NOMO-1 treated with dmso at 0.1 percent for 144 hours (cell line): ENCODE measurements around the gene AMMECR1.
"Not testable (repeated sequence)": the region's sequence is repeated elsewhere in the genome, so short reads cannot be mapped to it uniquely, and the experiment has no call there.

ENCODE experiments used
- DNase-seq: peaks from one replicate; lab custom pipeline; 2025; ENCODE audit not compliant: unreplicated experiment; lab: John Stamatoyannopoulos, UW

Gene AMMECR1

GRCh38 chrX:110173192-110174175, 144.4 kb downstream of the AMMECR1 start:
- DNase-seq, result no peak

GRCh38 chrX:110172215-110172614, 145.7 kb downstream of the AMMECR1 start:
- peak; percentile 75 for DNase-seq

- no peak for DNase-seq
Observed at GRCh38 chrX:110171442-110171841, 146.4 kb downstream of the AMMECR1 start.

GRCh38 chrX:110170029-110170428, 147.9 kb downstream of the AMMECR1 start:
- DNase-seq, result no peak

GRCh38 chrX:110168585-110168984, 149.3 kb downstream of the AMMECR1 start:
- DNase-seq, result no peak

GRCh38 chrX:110167952-110168451, 149.9 kb downstream of the AMMECR1 start:
- no peak for DNase-seq

- DNase-seq, result no peak
Observed at GRCh38 chrX:110163488-110163887, 154.4 kb downstream of the AMMECR1 start.

GRCh38 chrX:110162867-110163266, 155.0 kb downstream of the AMMECR1 start:
- DNase-seq, result no peak

GRCh38 chrX:110162131-110162530, 155.8 kb downstream of the AMMECR1 start:
- DNase-seq, result no peak

GRCh38 chrX:110161361-110161686, 156.6 kb downstream of the AMMECR1 start:
- no peak for DNase-seq

GRCh38 chrX:110159865-110160264, 158.0 kb downstream of the AMMECR1 start:
- no peak for DNase-seq

- peak; percentile 13 for DNase-seq
Observed at GRCh38 chrX:110159235-110159634, 158.7 kb downstream of the AMMECR1 start.

- DNase-seq, result no peak
Observed at GRCh38 chrX:110157444-110157843, 160.4 kb downstream of the AMMECR1 start.

- no peak for DNase-seq
Observed at GRCh38 chrX:110156167-110156754, 161.6 kb downstream of the AMMECR1 start.

- DNase-seq, result no peak
Observed at GRCh38 chrX:110155759-110156158, 162.1 kb downstream of the AMMECR1 start.

GRCh38 chrX:110154328-110154727, 163.6 kb downstream of the AMMECR1 start:
- DNase-seq, result not testable (repeated sequence)

GRCh38 chrX:110153896-110154295, 164.0 kb downstream of the AMMECR1 start:
- no peak for DNase-seq

GRCh38 chrX:110153244-110153643, 164.6 kb downstream of the AMMECR1 start:
- no peak for DNase-seq

- no peak for DNase-seq
Observed at GRCh38 chrX:110146521-110146920, 171.4 kb downstream of the AMMECR1 start.

GRCh38 chrX:110145854-110146253, 172.0 kb downstream of the AMMECR1 start:
- no peak for DNase-seq

- DNase-seq, result no peak
Observed at GRCh38 chrX:110145311-110145710, 172.6 kb downstream of the AMMECR1 start.
